ENCODE results near the gene FRMPD1.

The FRMPD1 gene

GRCh38 chr9:37700900-37701299 is 50.1 kb downstream of the FRMPD1 start:
- no peaks in the 10 kb centered on the region for H3K9me3 ChIP-seq (ENCODE audit: low read depth, low read length)
- H3K4me3 ChIP-seq: no peak overlapping the region
- no peak overlapping the region for H3K27ac ChIP-seq
- DNase-seq (ENCODE audit: low read depth, low spot score): no peak
- H3K36me3 ChIP-seq (ENCODE audit: insufficient read depth, low read length): no peaks in the 10 kb centered on the region
- no peak for TF ChIP-seq EZH2 (IDR thresholded peaks at IDR 0.05)
- TF ChIP-seq POLR2AphosphoS5 (IDR thresholded peaks at IDR 0.05; ENCODE audit: borderline replicate concordance, low read depth, low read length): no peak
- no peak for TF ChIP-seq FOXP2 (optimal IDR thresholded peaks at IDR 0.05; ENCODE audit: control extremely low read depth, extremely low read length, insufficient read depth)
- no peak overlapping the region for H3K9ac ChIP-seq (ENCODE audit: insufficient read length)

GRCh38 chr9:37705787-37706186 is 55.0 kb downstream of the FRMPD1 start:
- Histone ChIP-seq H3K27ac (no peak overlapping the region), H3K9me3 (ENCODE audit: low read depth, low read length) (no peaks in the 10 kb centered on the region), H3K36me3 (ENCODE audit: insufficient read depth, low read length) (no peaks in the 10 kb centered on the region), H3K4me3 (no peak overlapping the region), H3K9ac (ENCODE audit: insufficient read length) (no peak overlapping the region)
- DNase-seq (ENCODE audit: low read depth, low spot score): no peak
- no peak for TF ChIP-seq EZH2 (IDR thresholded peaks at IDR 0.05)
- TF ChIP-seq FOXP2 (optimal IDR thresholded peaks at IDR 0.05; ENCODE audit: control extremely low read depth, extremely low read length, insufficient read depth): no peak
- TF ChIP-seq POLR2AphosphoS5 (IDR thresholded peaks at IDR 0.05; ENCODE audit: borderline replicate concordance, low read depth, low read length): no peak

GRCh38 chr9:37706290-37706689 is 55.5 kb downstream of the FRMPD1 start:
- no peaks in the 10 kb centered on the region for H3K9me3 ChIP-seq (ENCODE audit: low read depth, low read length)
- H3K27ac ChIP-seq: no peak overlapping the region
- no peak for TF ChIP-seq FOXP2 (optimal IDR thresholded peaks at IDR 0.05; ENCODE audit: control extremely low read depth, extremely low read length, insufficient read depth)
- no peak for TF ChIP-seq EZH2 (IDR thresholded peaks at IDR 0.05)
- TF ChIP-seq POLR2AphosphoS5 (IDR thresholded peaks at IDR 0.05; ENCODE audit: borderline replicate concordance, low read depth, low read length): no peak
- no peak overlapping the region for H3K4me3 ChIP-seq
- no peaks in the 10 kb centered on the region for H3K36me3 ChIP-seq (ENCODE audit: insufficient read depth, low read length)
- no peak overlapping the region for H3K9ac ChIP-seq (ENCODE audit: insufficient read length)
- DNase-seq (ENCODE audit: low read depth, low spot score): no peak

GRCh38 chr9:37707748-37708147 is 57.0 kb downstream of the FRMPD1 start:
- DNase-seq (ENCODE audit: low read depth, low spot score): no peak
- Histone ChIP-seq H3K4me3 (no peak overlapping the region), H3K9ac (ENCODE audit: insufficient read length) (no peak overlapping the region), H3K36me3 (ENCODE audit: insufficient read depth, low read length) (no peaks in the 10 kb centered on the region), H3K27ac (no peak overlapping the region), H3K9me3 (ENCODE audit: low read depth, low read length) (no peaks in the 10 kb centered on the region)
- TF ChIP-seq FOXP2 (optimal IDR thresholded peaks at IDR 0.05; ENCODE audit: control extremely low read depth, extremely low read length, insufficient read depth) (no peak), EZH2 (IDR thresholded peaks at IDR 0.05) (no peak), POLR2AphosphoS5 (IDR thresholded peaks at IDR 0.05; ENCODE audit: borderline replicate concordance, low read depth, low read length) (no peak)

GRCh38 chr9:37710046-37710445 is 59.3 kb downstream of the FRMPD1 start:
- TF ChIP-seq POLR2AphosphoS5 (IDR thresholded peaks at IDR 0.05; ENCODE audit: borderline replicate concordance, low read depth, low read length): no peak
- TF ChIP-seq FOXP2 (optimal IDR thresholded peaks at IDR 0.05; ENCODE audit: control extremely low read depth, extremely low read length, insufficient read depth): no peak
- no peak for TF ChIP-seq EZH2 (IDR thresholded peaks at IDR 0.05)
- no peaks in the 10 kb centered on the region for H3K9me3 ChIP-seq (ENCODE audit: low read depth, low read length)
- DNase-seq (ENCODE audit: low read depth, low spot score): no peak
- H3K36me3 ChIP-seq (ENCODE audit: insufficient read depth, low read length): no peaks in the 10 kb centered on the region
- H3K4me3 ChIP-seq: no peak overlapping the region
- no peak overlapping the region for H3K27ac ChIP-seq
- no peak overlapping the region for H3K9ac ChIP-seq (ENCODE audit: insufficient read length)

GRCh38 chr9:37715260-37715659 is 64.5 kb downstream of the FRMPD1 start:
- DNase-seq (ENCODE audit: low read depth, low spot score): no peak
- H3K27ac ChIP-seq: no peak overlapping the region
- no peaks in the 10 kb centered on the region for H3K9me3 ChIP-seq (ENCODE audit: low read depth, low read length)
- no peaks in the 10 kb centered on the region for H3K36me3 ChIP-seq (ENCODE audit: insufficient read depth, low read length)
- TF ChIP-seq EZH2 (IDR thresholded peaks at IDR 0.05) (no peak), POLR2AphosphoS5 (IDR thresholded peaks at IDR 0.05; ENCODE audit: borderline replicate concordance, low read depth, low read length) (no peak), FOXP2 (optimal IDR thresholded peaks at IDR 0.05; ENCODE audit: control extremely low read depth, extremely low read length, insufficient read depth) (no peak)
- no peak overlapping the region for H3K4me3 ChIP-seq
- H3K9ac ChIP-seq (ENCODE audit: insufficient read length): no peak overlapping the region

GRCh38 chr9:37715991-37716505 is 65.3 kb downstream of the FRMPD1 start:
- no peak for DNase-seq (ENCODE audit: low read depth, low spot score)
- no peak overlapping the region for H3K27ac ChIP-seq
- no peak overlapping the region for H3K9ac ChIP-seq (ENCODE audit: insufficient read length)
- H3K9me3 ChIP-seq (ENCODE audit: low read depth, low read length): no peaks in the 10 kb centered on the region
- H3K4me3 ChIP-seq: no peak overlapping the region
- no peak for TF ChIP-seq EZH2 (IDR thresholded peaks at IDR 0.05)
- no peak for TF ChIP-seq FOXP2 (optimal IDR thresholded peaks at IDR 0.05; ENCODE audit: control extremely low read depth, extremely low read length, insufficient read depth)
- no peak for TF ChIP-seq POLR2AphosphoS5 (IDR thresholded peaks at IDR 0.05; ENCODE audit: borderline replicate concordance, low read depth, low read length)
- H3K36me3 ChIP-seq (ENCODE audit: insufficient read depth, low read length): no peaks in the 10 kb centered on the region

- Histone ChIP-seq H3K9me3 (ENCODE audit: low read depth, low read length) (no peaks in the 10 kb centered on the region), H3K9ac (ENCODE audit: insufficient read length) (no peak overlapping the region), H3K36me3 (ENCODE audit: insufficient read depth, low read length) (no peaks in the 10 kb centered on the region), H3K4me3 (no peak overlapping the region), H3K27ac (no peak overlapping the region)
- TF ChIP-seq EZH2 (IDR thresholded peaks at IDR 0.05): no peak
- no peak for TF ChIP-seq FOXP2 (optimal IDR thresholded peaks at IDR 0.05; ENCODE audit: control extremely low read depth, extremely low read length, insufficient read depth)
- no peak for TF ChIP-seq POLR2AphosphoS5 (IDR thresholded peaks at IDR 0.05; ENCODE audit: borderline replicate concordance, low read depth, low read length)
- DNase-seq (ENCODE audit: low read depth, low spot score): no peak
Observed at GRCh38 chr9:37719526-37719925, 68.8 kb downstream of the FRMPD1 start.

- no peak for DNase-seq (ENCODE audit: low read depth, low spot score)
- Histone ChIP-seq H3K27ac (no peak overlapping the region), H3K9me3 (ENCODE audit: low read depth, low read length) (no peaks in the 10 kb centered on the region), H3K36me3 (ENCODE audit: insufficient read depth, low read length) (no peaks in the 10 kb centered on the region), H3K9ac (ENCODE audit: insufficient read length) (no peak overlapping the region), H3K4me3 (no peak overlapping the region)
- TF ChIP-seq FOXP2 (optimal IDR thresholded peaks at IDR 0.05; ENCODE audit: control extremely low read depth, extremely low read length, insufficient read depth): no peak
- TF ChIP-seq EZH2 (IDR thresholded peaks at IDR 0.05): no peak
- TF ChIP-seq POLR2AphosphoS5 (IDR thresholded peaks at IDR 0.05; ENCODE audit: borderline replicate concordance, low read depth, low read length): no peak
Observed at GRCh38 chr9:37727013-37727412, 76.3 kb downstream of the FRMPD1 start.

Measured in SK-N-MC (cell line).